A549 (cell line): ENCODE data around the gene AKR1A1. TPM values are rescaled to one million over a fixed set of nuclear protein-coding genes. Genes with fewer than 3 reads are reported as not detected.

Experiments used
- ATAC-seq, 2 experiments: fragments of 200-7000 bp in 1 of 2; fragments of >200 bp in 1 of 2; cut with Nextera tagmentation in 1 of 2; cut with Tn5 transposase in 1 of 2; 3 replicates each; pipeline versions ENCODE4 v1.8.0 to v1.9.1; 2018 to 2020; ENCODE audit warnings: mild to moderate bottlenecking in 1 of 2, moderate library complexity in 1 of 2
- CTCF ChIA-PET: fragments of 300-600 bp; sonication (Branson Sonifier 250); formaldehyde crosslinking; extraction: SDS; loops from one replicate; lab custom pipeline; 2021; ENCODE audit warnings: antibody characterized with exemption, inconsistent platforms; lab: Yijun Ruan, JAX
- POLR2A ChIA-PET: fragments of 350-600 bp; formaldehyde crosslinking; extraction: SDS; loops from one replicate; lab custom pipeline; 2021; ENCODE audit warnings: antibody characterized with exemption, inconsistent platforms; lab: Yijun Ruan, JAX
- DNase-seq, 2 experiments: peaks; one replicate each; pipeline versions ENCODE4 v3.0.0 to v3.0.0-alpha.2; 2011 to 2016; ENCODE audit warnings: low read depth in 1 of 2, low spot score in 1 of 2
- FAIRE-seq: peaks from 2 replicates; lab custom pipeline; 2011; peaks lifted over from hg19 to GRCh38; lab: Jason Lieb, UNC
- H3K27ac ChIP-seq, 2 experiments: fragments of >200 bp; sonication (Bioruptor Twin); formaldehyde crosslinking; 3 replicates each; pipeline ENCODE4 v1.5.1; 2016 to 2017
- H3K4me1 ChIP-seq: fragments of >200 bp; sonication (Bioruptor Twin); formaldehyde crosslinking; 3 replicates; pipeline ENCODE4 v1.6.1; 2016
- H3K4me2 ChIP-seq: fragments of >200 bp; sonication (Bioruptor Twin); formaldehyde crosslinking; 3 replicates; pipeline ENCODE4 v1.6.1; 2016
- H3K4me3 ChIP-seq: fragments of >200 bp; sonication (Bioruptor Twin); formaldehyde crosslinking; 3 replicates; pipeline ENCODE4 v1.5.1; 2016
- H3K9me3 ChIP-seq: fragments of >200 bp; sonication (Bioruptor Twin); formaldehyde crosslinking; 3 replicates; pipeline ENCODE4 v1.6.1; 2016
- CEBPB ChIP-seq, 2 experiments: fragments of >200 bp in 1 of 2; sonication (Bioruptor Twin) in 1 of 2; formaldehyde crosslinking in 1 of 2; IDR thresholded peaks; 2 replicates each; pipeline ENCODE4 v1.6.1; 2012 to 2016
- EP300 ChIP-seq, 2 experiments: fragments of >200 bp; sonication (Bioruptor Twin); formaldehyde crosslinking; IDR thresholded peaks; 2 replicates in 1 of 2; 3 replicates in 1 of 2; pipeline ENCODE4 v1.6.1; 2016 to 2017
- GATA3 ChIP-seq: IDR thresholded peaks from 2 replicates; pipeline ENCODE4 v1.6.1; 2012; ENCODE audit warnings: borderline replicate concordance
- HDAC2 ChIP-seq: fragments of 200-600 bp; sonication (generic); IDR thresholded peaks from 2 replicates; pipeline ENCODE4 v1.6.1; 2016
- HOXA7 ChIP-seq: fragments of 250-450 bp; sonication (Bioruptor Pico); IDR thresholded peaks from 2 replicates; pipeline ENCODE4 v1.5.0; 2020; ENCODE audit warnings: mild to moderate bottlenecking, moderate library complexity
- HOXB13 ChIP-seq: fragments of 250-450 bp; sonication (Bioruptor Pico); IDR thresholded peaks from 2 replicates; pipeline ENCODE4 v1.5.0; 2020; ENCODE audit warnings: low read depth, mild to moderate bottlenecking, moderate library complexity
- KDM5A ChIP-seq: fragments of 200-600 bp; sonication (generic); IDR thresholded peaks from 2 replicates; pipeline ENCODE4 v1.6.1; 2016; ENCODE audit warnings: antibody characterized with exemption, mild to moderate bottlenecking
- NFE2L2 ChIP-seq: fragments of 150-350 bp; conservative IDR thresholded peaks from 2 replicates; pipeline ENCODE4 v1.6.1; 2014; ENCODE audit warnings: low read length
- POLR2AphosphoS2 ChIP-seq: conservative IDR thresholded peaks from 2 replicates; pipeline ENCODE4 v1.6.1; 2012; ENCODE audit warnings: low read length, improper control_type of control experiment, inconsistent platforms
- RAD21 ChIP-seq, 2 experiments: fragments of >200 bp in 1 of 2; sonication (Bioruptor Twin) in 1 of 2; formaldehyde crosslinking in 1 of 2; IDR thresholded peaks in 1 of 2; conservative IDR thresholded peaks in 1 of 2; 2 replicates in 1 of 2; 3 replicates in 1 of 2; pipeline ENCODE4 v1.6.1; 2012 to 2018; ENCODE audit warnings: inconsistent platforms in 1 of 2
- RFX5 ChIP-seq: fragments of 450-650 bp; IDR thresholded peaks from 2 replicates; pipeline ENCODE4 v1.7.1; 2014; ENCODE audit warnings: antibody characterized with exemption, mild to moderate bottlenecking, moderate library complexity
- SMC3 ChIP-seq: fragments of >200 bp; sonication (Bioruptor Twin); formaldehyde crosslinking; IDR thresholded peaks from 3 replicates; pipeline ENCODE4 v1.6.1; 2018; ENCODE audit warnings: inconsistent platforms
- TP53 ChIP-seq: fragments of 250-450 bp; sonication (Bioruptor Pico); IDR thresholded peaks from 2 replicates; pipeline ENCODE4 v1.5.0; 2021; ENCODE audit warnings: mild to moderate bottlenecking, moderate library complexity
- ZFP36 ChIP-seq: fragments of 450-650 bp; IDR thresholded peaks from 2 replicates; pipeline ENCODE4 v1.6.1; 2014; ENCODE audit warnings: borderline replicate concordance; ENCODE audit not compliant: partially characterized antibody
- WGBS: methylation state at CpG from one replicate; pipeline ENCODE4 v1.1.6; 2017; ENCODE audit errors: missing lambda C conversion rate; 5-methylcytosine and 5-hydroxymethylcytosine counted together
- polyA plus RNA-seq, 4 experiments: library from polyadenylated mRNA; depleted of rRNA in 3 of 4; stranded (reverse); fragments of >200 nt; fragmentation: RNase III in 1 of 4; extraction: RNeasy Plus Mini Kit Qiagen cat#74134 plus additional on column Dnase treatment in 1 of 4; gene quantifications; 2 replicates in 3 of 4; 3 replicates in 1 of 4; pipeline ENCODE4 v1.2.3, GENCODE V29; 2011 to 2017
- TF ChIP-seq, protein P1 (sequence below): fragments of >200 bp; sonication (Bioruptor Twin); formaldehyde crosslinking; IDR thresholded peaks from 2 replicates; pipeline ENCODE4 v1.6.1; 2016
- TF ChIP-seq, protein P2 (sequence below): fragments of 200-600 bp; sonication (generic); IDR thresholded peaks from 2 replicates; pipeline ENCODE4 v1.6.1; 2016; ENCODE audit warnings: antibody characterized with exemption, mild to moderate bottlenecking, moderate library complexity
- TF ChIP-seq, protein P3 (sequence below): fragments of >200 bp; sonication (Bioruptor Twin); formaldehyde crosslinking; IDR thresholded peaks from 3 replicates; pipeline ENCODE4 v1.5.1; 2016
- TF ChIP-seq, protein P4 (sequence below): fragments of 450-650 bp; IDR thresholded peaks from 2 replicates; pipeline ENCODE4 v1.6.1; 2014; ENCODE audit warnings: antibody characterized with exemption

Gene AKR1A1
- polyA plus RNA-seq, 2 of the 4 experiments (the other 2 are of a cell fraction), result 89.0 to 110 TPM

DNA sequence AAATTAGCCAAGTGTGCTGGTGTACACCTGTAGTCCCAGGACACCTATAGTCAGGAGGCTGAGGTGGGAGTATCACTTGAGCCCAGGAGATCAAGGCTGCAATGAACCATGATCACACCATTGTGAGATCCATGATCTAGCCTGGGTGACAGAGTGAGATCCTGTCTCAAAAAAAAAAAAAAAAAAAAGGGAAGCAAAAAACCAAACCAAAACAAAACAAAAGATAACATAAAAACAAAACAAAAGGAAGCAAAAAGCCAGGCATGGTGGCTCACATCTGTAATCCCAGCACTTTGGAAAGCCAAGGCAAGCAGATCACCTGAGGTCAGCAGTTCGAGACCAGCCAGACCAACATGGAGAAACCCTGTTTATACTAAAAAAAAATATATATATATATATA lies 9.4 kb upstream of the AKR1A1 start (continued):
- TF ChIP-seq, protein P1, sequence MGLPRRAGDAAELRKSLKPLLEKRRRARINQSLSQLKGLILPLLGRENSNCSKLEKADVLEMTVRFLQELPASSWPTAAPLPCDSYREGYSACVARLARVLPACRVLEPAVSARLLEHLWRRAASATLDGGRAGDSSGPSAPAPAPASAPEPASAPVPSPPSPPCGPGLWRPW, result no peak
- TF ChIP-seq, all 56 proteins: peak for 0

DNA sequence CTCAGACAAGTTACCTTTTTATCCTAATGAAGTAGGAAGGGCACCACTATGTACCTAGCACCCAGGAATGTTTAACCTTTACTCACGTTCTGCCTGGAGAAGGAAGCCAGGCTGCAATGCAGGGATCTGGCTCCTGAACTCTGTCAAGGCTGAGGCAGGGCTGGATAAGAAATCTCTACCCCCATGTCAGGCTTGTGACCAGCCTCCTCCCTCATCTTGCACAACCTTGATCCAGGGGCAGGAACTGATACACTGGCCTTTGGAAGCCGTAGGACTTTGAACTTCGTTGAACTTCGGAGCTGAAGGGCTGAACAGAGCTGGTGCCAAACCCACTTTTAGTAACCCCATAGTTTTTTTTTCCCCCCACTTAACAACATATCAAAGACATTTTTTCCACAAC lies 8.0 kb upstream of the AKR1A1 start:
- H3K9me3 ChIP-seq, result no peaks in the 10 kb centered on the region
- no peak overlapping the region for H3K4me3 ChIP-seq
- H3K27ac ChIP-seq, result peak overlapping the region in 1 of 2 experiments; percentile 29; a peak in 2 of 6 replicates
- FAIRE-seq (no peak), DNase-seq (no peak), ATAC-seq (no peak; a peak in 1 of 6 replicates)
- peaks cover 8% of the 10 kb centered on the region; the same call in 2 of the 3 replicates for H3K4me1 ChIP-seq
- 51% methylated on average over 4 of the region's 4 CpGs for WGBS
- peak overlapping the region; percentile 54 for H3K4me2 ChIP-seq
- POLR2A ChIA-PET, result interaction anchor here (0.7 kb wide), 1 partner anchor 91 kb away, joined by 3 read pairs; no protein-coding TSS in a partner anchor
- CTCF ChIA-PET, result interaction anchor here (1.0 to 1.4 kb wide), 2 partner anchors 9 to 30 kb away, joined by 3 to 4 read pairs; no protein-coding TSS in a partner anchor
- TF ChIP-seq SMC3, result no peak
- TF ChIP-seq, protein P2, sequence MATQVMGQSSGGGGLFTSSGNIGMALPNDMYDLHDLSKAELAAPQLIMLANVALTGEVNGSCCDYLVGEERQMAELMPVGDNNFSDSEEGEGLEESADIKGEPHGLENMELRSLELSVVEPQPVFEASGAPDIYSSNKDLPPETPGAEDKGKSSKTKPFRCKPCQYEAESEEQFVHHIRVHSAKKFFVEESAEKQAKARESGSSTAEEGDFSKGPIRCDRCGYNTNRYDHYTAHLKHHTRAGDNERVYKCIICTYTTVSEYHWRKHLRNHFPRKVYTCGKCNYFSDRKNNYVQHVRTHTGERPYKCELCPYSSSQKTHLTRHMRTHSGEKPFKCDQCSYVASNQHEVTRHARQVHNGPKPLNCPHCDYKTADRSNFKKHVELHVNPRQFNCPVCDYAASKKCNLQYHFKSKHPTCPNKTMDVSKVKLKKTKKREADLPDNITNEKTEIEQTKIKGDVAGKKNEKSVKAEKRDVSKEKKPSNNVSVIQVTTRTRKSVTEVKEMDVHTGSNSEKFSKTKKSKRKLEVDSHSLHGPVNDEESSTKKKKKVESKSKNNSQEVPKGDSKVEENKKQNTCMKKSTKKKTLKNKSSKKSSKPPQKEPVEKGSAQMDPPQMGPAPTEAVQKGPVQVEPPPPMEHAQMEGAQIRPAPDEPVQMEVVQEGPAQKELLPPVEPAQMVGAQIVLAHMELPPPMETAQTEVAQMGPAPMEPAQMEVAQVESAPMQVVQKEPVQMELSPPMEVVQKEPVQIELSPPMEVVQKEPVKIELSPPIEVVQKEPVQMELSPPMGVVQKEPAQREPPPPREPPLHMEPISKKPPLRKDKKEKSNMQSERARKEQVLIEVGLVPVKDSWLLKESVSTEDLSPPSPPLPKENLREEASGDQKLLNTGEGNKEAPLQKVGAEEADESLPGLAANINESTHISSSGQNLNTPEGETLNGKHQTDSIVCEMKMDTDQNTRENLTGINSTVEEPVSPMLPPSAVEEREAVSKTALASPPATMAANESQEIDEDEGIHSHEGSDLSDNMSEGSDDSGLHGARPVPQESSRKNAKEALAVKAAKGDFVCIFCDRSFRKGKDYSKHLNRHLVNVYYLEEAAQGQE, result no peak
- no peak for TF ChIP-seq NFE2L2
- TF ChIP-seq CEBPB (IDR thresholded peaks at IDR 0.05), result no peak
- TF ChIP-seq EP300 (IDR thresholded peaks at IDR 0.05), result no peak
- no peak for TF ChIP-seq RFX5
- no peak for TF ChIP-seq TP53
- no peak for TF ChIP-seq GATA3
- TF ChIP-seq HOXA7 (CRISPR knock-in tag), result no peak
- TF ChIP-seq RAD21 (conservative IDR thresholded peaks at IDR 0.05 in 1 of 2, IDR thresholded peaks at IDR 0.05 in 1 of 2), result no peak
- TF ChIP-seq HDAC2, result no peak
- no peak for TF ChIP-seq POLR2AphosphoS2
- TF ChIP-seq, protein P3, sequence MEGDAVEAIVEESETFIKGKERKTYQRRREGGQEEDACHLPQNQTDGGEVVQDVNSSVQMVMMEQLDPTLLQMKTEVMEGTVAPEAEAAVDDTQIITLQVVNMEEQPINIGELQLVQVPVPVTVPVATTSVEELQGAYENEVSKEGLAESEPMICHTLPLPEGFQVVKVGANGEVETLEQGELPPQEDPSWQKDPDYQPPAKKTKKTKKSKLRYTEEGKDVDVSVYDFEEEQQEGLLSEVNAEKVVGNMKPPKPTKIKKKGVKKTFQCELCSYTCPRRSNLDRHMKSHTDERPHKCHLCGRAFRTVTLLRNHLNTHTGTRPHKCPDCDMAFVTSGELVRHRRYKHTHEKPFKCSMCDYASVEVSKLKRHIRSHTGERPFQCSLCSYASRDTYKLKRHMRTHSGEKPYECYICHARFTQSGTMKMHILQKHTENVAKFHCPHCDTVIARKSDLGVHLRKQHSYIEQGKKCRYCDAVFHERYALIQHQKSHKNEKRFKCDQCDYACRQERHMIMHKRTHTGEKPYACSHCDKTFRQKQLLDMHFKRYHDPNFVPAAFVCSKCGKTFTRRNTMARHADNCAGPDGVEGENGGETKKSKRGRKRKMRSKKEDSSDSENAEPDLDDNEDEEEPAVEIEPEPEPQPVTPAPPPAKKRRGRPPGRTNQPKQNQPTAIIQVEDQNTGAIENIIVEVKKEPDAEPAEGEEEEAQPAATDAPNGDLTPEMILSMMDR, result no peak
- no peak for TF ChIP-seq KDM5A
- TF ChIP-seq, protein P4, sequence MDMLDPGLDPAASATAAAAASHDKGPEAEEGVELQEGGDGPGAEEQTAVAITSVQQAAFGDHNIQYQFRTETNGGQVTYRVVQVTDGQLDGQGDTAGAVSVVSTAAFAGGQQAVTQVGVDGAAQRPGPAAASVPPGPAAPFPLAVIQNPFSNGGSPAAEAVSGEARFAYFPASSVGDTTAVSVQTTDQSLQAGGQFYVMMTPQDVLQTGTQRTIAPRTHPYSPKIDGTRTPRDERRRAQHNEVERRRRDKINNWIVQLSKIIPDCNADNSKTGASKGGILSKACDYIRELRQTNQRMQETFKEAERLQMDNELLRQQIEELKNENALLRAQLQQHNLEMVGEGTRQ, result no peak
- TF ChIP-seq ZFP36, result no peak
- no peak for TF ChIP-seq HOXB13 (CRISPR knock-in tag)
